Large intestine (tissue), 1 donor: ENCODE measurements around the gene CDC14A. TPM values are rescaled to one million over a fixed set of nuclear protein-coding genes. Genes with fewer than 3 reads are reported as not detected.

Experiments used
- polyA plus RNA-seq: library from polyadenylated mRNA; unstranded; fragments of 120-200 nt; gene quantifications from one replicate; pipeline ENCODE4 v1.2.1, GENCODE V29; 2013

The CDC14A gene
- polyA plus RNA-seq, 1 donor = 15.7 TPM

Other genes with a start within 250 kb of the CDC14A start
- 5.8 TPM for gene SASS6, start 219.6 kb upstream of the CDC14A start, polyA plus RNA-seq
- 31.1 TPM for gene TRMT13, start 219.3 kb upstream of the CDC14A start, polyA plus RNA-seq
- gene LRRC39, start 174.2 kb upstream of the CDC14A start, polyA plus RNA-seq = 2.0 TPM
- gene DBT, start 102.7 kb upstream of the CDC14A start, polyA plus RNA-seq = 10.8 TPM
- gene RTCA, start 86.3 kb upstream of the CDC14A start, polyA plus RNA-seq = 47.8 TPM
- gene GPR88, start 185.6 kb downstream of the CDC14A start, polyA plus RNA-seq = 0.31 TPM